Amygdala (tissue), 56 donors: ENCODE results near the gene INTU.

Experiments
- DNase-seq, 56 donors: peaks; one replicate each; lab custom pipeline; 2025; lab: John Stamatoyannopoulos, UW

INTU gene

DNA sequence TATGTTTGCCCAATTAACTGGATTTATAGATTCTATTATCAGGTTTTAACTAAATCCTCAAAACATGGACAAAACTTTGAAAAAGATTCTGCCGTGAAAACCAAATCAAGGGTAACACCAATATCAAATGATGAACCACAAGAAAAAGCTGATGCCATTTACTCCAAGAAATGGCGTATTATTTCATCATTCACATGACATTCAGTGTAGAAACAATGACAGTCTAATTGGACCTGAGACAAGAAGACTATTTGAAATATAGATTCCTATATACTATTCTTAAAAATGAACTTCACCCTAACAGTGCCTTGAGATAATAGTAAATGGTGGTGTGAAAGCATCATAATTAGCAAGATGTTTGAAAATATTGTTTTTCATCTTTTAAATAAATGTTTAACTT is 102.2 kb downstream of the INTU start:
- no peak for DNase-seq

DNA sequence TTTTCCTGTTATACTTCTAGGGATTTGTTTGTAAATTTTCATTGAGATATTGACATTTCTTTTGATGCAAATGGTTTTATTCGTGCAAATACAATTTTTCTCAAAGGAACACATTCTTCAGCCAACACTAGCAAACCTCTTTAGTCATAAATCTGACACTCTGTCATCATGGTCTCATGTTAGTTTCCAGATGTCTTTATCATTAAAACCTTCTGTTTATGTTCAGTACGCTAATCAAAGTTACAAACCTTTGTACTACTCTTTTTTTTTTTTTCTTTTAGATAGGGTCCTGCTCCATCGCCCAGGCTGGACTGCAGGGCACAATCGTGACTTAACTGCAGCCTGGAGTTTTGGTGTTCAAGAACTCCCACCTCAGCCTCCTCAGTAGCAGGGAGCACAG is 104.5 kb downstream of the INTU start:
- DNase-seq: no peak

DNA sequence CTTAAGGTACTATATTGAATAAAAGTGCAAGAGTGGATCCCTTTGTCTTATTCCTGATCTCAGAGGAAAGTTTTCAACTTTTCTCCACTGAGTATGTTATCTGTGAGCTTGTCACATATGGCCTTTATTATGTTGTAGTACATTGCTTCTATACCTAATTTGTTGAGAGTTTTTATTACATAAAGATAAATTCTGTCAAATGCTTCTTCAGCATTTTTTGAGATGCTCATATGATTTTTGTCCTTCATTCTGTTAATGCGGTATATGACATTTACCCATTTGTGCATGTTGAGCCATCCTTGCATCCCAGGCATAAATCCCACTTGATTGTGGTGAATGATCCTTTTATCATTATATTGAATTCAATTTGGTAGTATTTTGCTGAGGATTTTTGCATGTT is 108.5 kb downstream of the INTU start:
- no peak for DNase-seq

DNA sequence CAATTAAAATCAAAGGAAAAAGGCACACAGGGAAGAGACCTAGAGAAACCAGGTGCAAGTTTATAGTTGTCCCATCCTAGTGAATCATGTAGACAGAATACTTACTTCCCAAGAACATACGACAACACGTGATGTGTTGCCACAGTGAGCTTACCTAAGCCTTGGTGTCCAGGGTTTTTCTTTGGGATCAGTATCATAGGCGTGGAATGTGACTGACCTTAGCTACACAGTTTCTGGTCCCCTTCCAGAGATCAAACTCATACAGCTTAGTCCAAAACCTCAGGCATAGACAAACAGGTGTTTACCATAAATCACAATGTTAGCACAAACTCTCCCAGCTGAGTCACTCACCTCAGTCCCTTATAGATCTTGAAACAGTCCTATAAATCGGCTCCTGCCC is 115.1 kb downstream of the INTU start:
- DNase-seq: no peak

DNA sequence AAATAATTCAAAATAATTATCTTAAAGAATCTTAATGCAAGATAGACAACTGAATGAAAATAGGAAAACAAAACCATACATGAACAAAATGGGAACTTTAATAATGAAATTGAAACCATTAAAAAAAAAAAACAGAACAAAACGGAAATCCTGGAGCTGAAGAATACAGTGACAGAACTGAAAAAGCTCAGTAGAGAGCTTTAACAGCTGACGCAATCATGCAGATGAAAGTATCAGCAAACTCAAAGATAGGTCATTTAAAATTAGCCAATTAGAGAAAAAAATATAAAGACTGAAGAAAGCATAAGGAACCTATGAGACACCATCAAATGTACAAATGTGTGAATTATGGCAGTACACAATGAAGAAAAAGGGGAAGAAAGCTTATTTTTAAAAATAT is 116.2 kb downstream of the INTU start:
- no peak for DNase-seq

DNA sequence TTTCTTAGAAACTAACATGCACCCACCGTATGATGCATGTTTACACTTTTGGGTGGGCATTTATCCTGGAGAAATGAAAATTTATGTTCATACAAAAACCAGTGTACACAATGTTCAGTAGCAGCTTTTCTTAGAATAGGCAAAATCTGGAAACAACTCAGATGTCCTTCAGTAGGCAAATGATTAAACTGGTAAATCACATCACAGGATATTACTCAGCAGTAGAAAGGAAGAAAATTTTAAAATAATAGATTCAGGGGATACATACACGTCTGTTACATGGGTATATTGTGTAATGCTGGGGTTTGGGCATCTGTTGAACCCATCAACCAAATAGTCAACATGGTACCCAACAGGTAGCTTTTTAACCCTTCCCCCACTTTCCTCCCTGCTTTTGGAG is 124.1 kb downstream of the INTU start:
- no peak for DNase-seq

DNA sequence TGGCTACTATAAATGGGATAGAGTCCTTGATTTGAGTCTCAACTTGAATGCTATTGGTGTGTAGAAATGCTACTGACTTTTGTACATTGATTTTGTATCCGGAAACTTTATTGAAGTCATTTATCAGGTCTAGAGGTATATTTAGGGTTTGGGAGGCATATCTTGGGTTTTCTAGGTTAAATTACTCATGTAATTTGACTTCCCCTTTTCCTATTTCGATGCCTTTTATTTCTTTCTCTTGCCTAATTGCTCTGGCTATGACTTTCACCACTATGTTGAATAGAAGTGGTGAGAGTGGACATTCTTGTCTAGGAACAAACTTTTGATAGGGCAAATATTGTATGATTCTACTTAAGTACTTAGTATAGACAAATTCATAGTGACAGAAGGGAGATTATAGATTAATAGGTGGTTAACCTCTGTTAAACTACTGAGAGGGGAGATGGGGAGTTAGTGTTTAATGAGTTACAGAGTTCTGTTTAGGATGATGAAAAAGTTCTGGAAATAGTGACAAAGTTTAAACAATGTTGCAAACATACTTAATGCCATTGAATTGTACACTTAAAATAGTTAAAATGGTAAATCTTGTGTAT is 126.6 kb downstream of the INTU start:
- no peak for DNase-seq

DNA sequence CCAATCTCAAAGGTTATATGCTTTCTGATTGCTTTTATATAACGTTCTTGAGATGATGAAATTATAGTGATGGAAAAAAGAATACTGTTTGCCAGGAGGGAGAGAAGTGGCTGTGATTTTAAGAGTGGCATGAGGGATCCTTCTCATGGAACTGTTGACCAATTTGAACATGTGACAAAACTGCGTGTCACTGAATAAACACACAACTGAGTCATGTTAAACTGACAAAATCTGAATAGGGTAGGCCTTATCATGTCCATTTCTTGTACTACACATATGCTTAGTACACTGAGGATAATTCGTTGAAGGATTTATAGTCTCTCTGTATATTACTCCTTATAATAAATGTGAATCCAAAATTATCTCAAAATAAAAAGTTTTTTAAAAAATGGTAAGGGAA is 127.1 kb downstream of the INTU start:
- no peak for DNase-seq

DNA sequence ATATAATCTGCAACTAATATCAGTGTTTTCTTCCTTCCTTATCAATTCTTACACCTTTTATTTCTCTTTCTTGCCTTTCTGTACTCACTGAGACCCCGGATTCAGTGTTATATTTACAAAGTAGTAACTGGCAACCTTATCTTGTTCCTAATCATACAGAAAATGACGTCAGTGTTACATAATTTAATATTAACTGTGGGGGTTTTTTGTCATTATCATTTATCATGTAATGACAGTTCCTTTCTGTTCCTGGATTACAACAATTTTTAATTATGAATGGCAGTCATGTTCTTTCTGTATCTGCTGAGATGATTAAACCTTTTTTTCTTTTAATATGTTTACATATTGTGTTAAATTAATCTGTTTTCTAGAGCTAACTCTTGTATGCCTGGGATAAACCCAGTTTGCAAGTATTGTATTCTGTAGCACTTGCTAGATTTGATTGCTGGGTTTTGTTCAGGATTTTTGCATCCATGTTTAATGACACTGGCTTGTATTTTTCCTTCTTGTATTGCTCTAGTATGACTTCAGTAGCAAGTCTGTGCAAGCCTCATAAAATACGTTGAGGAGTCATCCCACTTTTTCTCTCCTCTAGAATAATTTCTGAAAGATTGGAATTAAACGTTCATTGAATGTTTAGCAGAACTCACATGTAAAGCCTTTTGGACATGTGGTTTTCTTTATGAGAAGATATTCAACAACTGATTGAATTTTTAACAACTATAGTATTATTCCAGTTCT is 138.9 kb downstream of the INTU start:
- no peak for DNase-seq

DNA sequence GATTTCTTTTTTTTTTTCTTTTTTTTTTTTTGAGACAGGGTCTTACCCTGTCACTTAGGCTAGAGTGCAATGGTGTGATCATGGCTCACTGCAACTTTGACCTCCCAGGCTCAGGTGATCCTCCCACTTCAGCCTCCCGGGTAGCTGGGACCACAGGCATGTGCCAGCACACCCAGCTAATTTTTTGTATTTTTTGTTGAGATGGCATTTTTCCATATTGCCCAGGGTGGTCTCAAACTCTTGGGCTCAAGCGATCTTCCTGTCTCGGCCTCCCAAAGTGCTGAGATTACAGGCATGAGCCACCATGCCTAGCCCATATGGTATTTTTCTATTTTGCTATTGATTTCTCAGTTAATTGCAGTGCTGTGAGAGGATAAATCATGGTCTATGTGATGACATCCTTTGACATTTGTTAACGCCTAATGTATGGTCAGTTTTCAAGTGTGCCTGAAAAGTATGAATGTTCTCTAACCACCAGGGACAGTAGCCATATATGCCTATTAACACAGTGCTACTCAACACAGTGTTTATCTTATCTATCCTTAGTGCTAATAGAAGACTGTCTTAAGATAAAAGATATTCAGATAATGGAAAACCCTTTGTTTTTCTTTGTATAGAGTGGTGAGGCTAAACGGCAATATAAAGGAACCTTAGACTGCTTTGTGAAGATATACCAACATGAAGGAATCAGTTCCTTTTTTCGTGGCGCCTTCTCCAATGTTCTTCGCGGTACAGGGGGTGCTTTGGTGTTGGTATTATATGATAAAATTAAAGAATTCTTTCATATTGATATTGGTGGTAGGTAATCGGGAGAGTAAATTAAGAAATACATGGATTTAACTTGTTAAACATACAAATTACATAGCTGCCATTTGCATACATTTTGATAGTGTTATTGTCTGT is 140.3 kb downstream of the INTU start:
- no peak for DNase-seq

DNA sequence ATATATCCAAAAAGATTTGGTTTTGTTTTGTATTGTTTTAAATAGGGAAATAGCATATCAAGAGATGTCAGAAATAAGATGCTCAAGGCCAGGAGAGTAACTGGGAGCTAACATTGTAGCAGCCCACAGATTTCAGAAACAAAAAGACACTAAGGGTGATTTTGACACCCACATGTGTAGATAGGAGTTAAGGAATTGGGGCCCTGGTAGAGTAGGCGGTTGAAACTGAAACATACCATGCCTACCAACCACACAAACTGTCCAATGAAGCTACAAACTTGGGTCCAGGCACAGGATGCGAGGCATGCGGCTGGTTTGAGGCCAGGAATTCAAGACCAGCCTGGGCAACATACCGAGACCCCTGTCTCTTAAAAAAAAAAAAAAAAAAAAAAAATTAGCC is 143.1 kb downstream of the INTU start:
- no peak for DNase-seq
